ENCODE data around the gene LHFPL6. TPM values are rescaled to one million over a fixed set of nuclear protein-coding genes. Genes with fewer than 3 reads are reported as not detected.
A peak's percentile ranks its signal among the peaks of the same experiment; 100 is the strongest.

Gene LHFPL6
- polyA plus RNA-seq, 5 donors: 83.3 to 103 (median 92.4) TPM

DNA sequence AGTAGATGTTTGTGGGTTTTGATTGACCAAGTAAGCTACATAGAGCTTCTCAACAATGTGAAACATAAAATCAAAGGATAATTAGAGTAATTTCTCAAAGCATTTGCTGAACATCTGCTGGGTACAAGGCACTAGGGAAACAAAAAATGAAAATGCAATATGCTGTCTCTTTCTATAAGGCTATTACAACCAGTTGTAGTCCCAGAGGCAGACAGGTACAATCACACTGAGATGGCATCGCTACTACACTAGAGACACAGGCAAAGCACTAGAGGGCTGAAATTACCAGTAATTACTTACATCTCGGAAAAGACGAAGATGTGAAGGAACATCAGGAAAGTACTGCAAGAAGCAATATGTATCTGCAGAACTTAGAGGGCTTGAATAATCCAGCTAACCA is 133.3 kb downstream of the LHFPL6 start:
- DNase-seq: no peak

- no peak for DNase-seq
Observed at GRCh38 chr13:39468306-39468705, 134.7 kb downstream of the LHFPL6 start.

GRCh38 chr13:39463611-39464010 is 139.4 kb downstream of the LHFPL6 start:
- DNase-seq: no peak

- DNase-seq: no peak
Observed at GRCh38 chr13:39462906-39463305, 140.1 kb downstream of the LHFPL6 start.

- DNase-seq: peak; percentile 28 to 40
Observed at GRCh38 chr13:39462428-39462827, 140.6 kb downstream of the LHFPL6 start.

- DNase-seq: no peak
Observed at GRCh38 chr13:39461685-39462266, 141.2 kb downstream of the LHFPL6 start.

GRCh38 chr13:39457274-39457673 is 145.7 kb downstream of the LHFPL6 start:
- no peak for DNase-seq

DNA sequence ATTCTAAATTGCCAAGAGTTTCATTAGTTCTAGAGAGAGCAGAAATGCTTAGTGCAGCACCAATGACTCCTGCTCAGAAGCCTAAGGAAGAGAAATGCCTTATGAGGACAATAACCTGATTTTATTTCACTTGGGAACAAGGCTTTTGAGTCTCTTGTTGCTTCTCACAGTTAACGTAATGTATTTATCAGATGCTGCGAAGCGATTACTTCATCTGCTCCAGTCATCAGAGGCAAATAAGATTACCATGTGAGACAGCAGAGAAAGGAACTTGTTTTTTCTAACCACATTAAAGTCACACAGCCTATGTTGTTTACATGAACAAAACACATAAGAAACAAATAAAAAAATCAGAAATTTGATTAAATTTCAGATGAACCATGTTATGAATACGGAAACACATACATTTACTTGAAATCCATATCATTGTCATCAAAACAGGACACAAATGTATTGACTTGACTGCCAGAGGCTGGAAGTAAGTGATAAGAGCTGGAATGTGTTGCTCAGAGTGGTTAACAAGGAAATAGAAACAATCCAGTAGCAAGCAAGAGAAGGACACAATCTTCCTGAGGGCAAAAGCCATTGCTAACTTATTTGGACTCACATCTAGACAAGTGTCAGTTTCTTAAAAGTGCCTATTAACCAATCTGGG is 147.3 kb downstream of the LHFPL6 start:
- peak in 1 of 2 donors; percentile 24 for DNase-seq

DNA sequence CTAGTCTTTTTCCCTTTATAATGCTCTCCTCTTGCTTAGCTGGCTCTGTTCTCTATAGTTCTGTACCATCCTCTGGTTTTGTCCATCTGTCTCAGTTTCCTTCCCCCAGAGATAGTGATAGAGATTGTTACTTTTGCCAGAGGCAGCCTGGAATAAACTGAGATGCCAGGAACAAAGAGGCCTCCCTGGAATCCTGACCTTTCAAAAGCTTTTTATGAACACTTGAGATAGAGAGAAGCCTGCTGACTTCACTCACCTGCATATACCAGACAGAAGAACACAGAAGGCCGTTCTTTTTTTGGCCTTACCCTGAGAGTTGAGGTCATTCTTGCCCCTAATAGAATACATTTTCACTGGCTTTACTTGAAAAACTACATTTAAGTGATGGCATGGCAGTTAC is 150.2 kb downstream of the LHFPL6 start:
- DNase-seq: no peak

DNA sequence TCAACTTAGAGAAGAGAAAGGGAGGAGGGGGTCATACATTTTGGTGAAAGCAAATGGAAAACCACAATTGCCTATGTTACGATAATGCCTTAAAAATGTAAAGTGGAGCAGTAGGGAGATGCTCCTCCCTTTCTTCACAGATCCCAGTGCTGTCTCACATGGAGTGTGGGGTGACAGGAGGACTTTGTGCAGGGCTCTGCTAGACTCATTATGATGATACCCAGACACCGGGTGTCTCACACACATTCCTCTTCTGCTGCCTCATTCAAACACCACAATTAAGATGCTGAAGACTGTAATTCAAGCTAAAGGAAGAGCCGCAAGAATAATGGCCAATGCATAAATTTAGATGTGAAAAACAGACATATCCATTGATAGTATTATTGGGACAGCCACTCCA is 150.6 kb downstream of the LHFPL6 start:
- DNase-seq: no peak

GRCh38 chr13:39451860-39452301 is 151.1 kb downstream of the LHFPL6 start:
- DNase-seq: peak in 1 of 2 donors; percentile 32

- DNase-seq: peak in 1 of 2 donors; percentile 24
Observed at GRCh38 chr13:39451301-39451700, 151.7 kb downstream of the LHFPL6 start.

DNA sequence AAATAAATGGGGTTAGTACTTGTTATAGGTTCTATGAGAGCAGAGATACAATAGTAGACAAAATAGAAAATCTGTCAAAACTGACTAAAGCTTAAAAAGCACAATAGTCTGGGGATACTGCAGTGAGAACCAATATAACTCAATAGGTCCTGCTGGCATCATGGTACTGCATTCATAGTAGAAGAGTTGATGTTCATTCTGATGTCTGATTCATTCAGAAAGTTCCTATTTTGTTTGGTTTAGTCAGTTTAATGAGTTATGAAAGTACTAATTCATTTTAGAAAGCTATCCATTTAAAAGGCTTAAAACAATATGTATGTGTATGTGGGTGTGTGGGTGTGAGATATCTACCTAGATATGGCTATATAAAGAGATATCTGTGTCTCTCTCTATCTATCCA is 152.8 kb downstream of the LHFPL6 start:
- DNase-seq: no peak

DNA sequence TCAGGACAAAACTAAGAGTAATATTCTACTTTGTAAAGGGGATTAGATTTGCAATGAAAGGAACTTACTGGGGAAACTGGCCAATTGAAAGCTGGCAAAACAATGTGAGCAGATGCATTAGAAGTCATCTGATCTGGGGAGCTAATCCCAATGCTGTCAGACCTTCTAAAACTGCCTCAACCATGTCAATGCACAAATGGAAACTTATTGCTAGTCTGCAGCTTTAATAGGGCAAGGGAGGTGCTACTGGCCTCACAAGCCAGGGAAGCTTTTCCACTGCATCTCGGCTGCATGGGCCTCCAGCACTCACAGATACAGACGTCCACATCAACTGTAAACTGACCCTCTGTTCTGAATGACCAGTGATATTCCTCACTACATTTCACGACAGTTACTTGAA is 154.2 kb downstream of the LHFPL6 start:
- DNase-seq: no peak

DNA sequence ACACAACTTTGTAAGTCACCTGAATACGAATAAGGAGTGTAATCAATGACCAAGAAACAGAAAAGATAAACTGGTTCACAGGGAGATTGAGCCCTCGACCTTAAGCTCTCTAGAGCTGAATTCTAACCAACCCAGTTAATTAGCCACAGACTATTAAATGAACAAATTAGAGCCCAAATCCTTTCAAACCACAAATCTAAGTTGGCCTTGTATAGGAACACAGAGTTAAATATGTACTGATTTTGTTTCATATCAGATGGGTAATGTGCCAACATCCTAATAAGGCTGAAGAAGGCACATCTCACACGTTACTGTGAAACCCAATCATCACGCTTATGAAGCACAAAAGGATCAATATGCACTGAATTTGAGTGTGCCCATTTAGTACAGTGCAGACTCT is 156.1 kb downstream of the LHFPL6 start:
- no peak for DNase-seq

DNA sequence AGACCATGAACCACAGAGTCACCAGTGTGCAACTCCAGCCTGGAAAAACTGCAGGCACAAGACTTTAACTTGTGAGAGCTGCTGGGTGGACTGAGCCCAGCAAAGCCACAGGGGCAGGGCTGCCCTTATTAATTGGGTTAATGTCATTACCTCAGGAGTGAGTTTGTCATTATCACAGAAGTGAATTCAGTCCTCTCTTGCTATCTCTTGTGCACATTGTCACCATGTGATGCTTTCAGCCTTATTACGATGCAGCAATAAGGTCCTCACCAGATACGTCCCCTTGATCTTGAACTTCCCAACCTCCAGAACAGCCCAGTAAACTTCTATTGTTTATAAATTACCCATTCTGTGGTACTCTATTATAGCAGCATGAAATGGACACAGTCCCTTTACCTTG is 158.1 kb downstream of the LHFPL6 start:
- no peak for DNase-seq

- no peak for DNase-seq
Observed at GRCh38 chr13:39433651-39434050, 169.3 kb downstream of the LHFPL6 start.

GRCh38 chr13:39432196-39432595 is 170.8 kb downstream of the LHFPL6 start:
- no peak for DNase-seq

- no peak for DNase-seq
Observed at GRCh38 chr13:39422845-39423565, 180.0 kb downstream of the LHFPL6 start.

DNA sequence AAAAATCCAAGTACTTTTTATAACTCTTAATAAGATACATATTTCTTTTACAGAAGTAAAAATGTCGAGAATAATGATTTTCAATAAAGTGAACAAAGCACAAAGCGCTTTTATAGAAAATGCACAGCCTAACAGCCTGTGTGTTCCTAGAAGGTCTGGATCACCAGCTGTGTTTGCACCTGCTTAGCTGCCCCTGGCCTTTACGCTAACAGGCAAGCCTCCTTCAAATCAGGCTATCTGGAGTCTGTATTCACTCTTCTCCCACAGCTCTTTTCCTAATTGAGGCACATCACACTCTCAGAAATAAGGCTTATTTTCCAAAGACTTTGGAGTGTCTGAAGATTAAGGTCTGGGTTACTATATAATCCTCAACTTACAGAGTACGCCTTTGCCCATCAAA is 183.1 kb downstream of the LHFPL6 start:
- no peak for DNase-seq

GRCh38 chr13:39419068-39419467 is 183.9 kb downstream of the LHFPL6 start:
- no peak for DNase-seq

- DNase-seq: no peak
Observed at GRCh38 chr13:39418424-39418823, 184.6 kb downstream of the LHFPL6 start.

- no peak for DNase-seq
Observed at GRCh38 chr13:39417643-39418042, 185.3 kb downstream of the LHFPL6 start.

Data from right lung (tissue), 5 donors.